Testis (tissue), 2 donors: ENCODE data around the gene DPP6.

Experiments used
- CTCF ChIP-seq, 3 experiments: fragments of 450-650 bp in 2 of 3; fragments of 200-600 bp in 1 of 3; sonication (generic) in 1 of 3; IDR thresholded peaks; one replicate each; pipeline ENCODE4 v1.5.1; 2016 to 2019; ENCODE audit warnings: antibody characterized with exemption in 3 of 3, mild to moderate bottlenecking in 2 of 3, moderate library complexity in 1 of 3
- POLR2A ChIP-seq: fragments of 450-650 bp; IDR thresholded peaks from one replicate; pipeline ENCODE4 v1.6.1; 2017; ENCODE audit warnings: antibody characterized with exemption, mild to moderate bottlenecking, moderate library complexity

GRCh38 chr7:154841731-154842331, 789.6 kb downstream of the DPP6 start:
- TF ChIP-seq CTCF (IDR thresholded peaks at IDR 0.05) (no peak), POLR2A (no peak)
